GM12874 (cell line): ENCODE data around the gene LYZL1.

ENCODE experiments used
- CTCF ChIP-seq: IDR thresholded peaks from 2 replicates; pipeline ENCODE4 v1.5.1; 2011; ENCODE audit warnings: low read depth, mild to moderate bottlenecking, control low read depth, low read length, moderate library complexity; ENCODE audit not compliant: insufficient read depth

The LYZL1 gene

GRCh38 chr10:29297678-29298077 lies 8.8 kb downstream of the LYZL1 start:
- no peak for TF ChIP-seq CTCF

- TF ChIP-seq CTCF = no peak
Observed at GRCh38 chr10:29301359-29301910, 12.6 kb downstream of the LYZL1 start.

- TF ChIP-seq CTCF = no peak
Observed at GRCh38 chr10:29302499-29302898, 13.6 kb downstream of the LYZL1 start.

GRCh38 chr10:29304264-29304994 lies 15.6 kb downstream of the LYZL1 start:
- TF ChIP-seq CTCF = peak; percentile 64

GRCh38 chr10:29304995-29305335 lies 16.1 kb downstream of the LYZL1 start:
- TF ChIP-seq CTCF = no peak

- TF ChIP-seq CTCF = no peak
Observed at GRCh38 chr10:29306688-29307087, 17.8 kb downstream of the LYZL1 start.

- no peak for TF ChIP-seq CTCF
Observed at GRCh38 chr10:29309465-29309864, 20.6 kb downstream of the LYZL1 start.

- TF ChIP-seq CTCF = no peak
Observed at GRCh38 chr10:29313071-29313470, 24.2 kb downstream of the LYZL1 start.
